Motor neuron (in vitro differentiated cells): ENCODE data around the gene DDX51. TPM values are rescaled to one million over a fixed set of nuclear protein-coding genes. Genes with fewer than 3 reads are reported as not detected.

Source experiments
- ATAC-seq, 8 experiments: fragments of 200-7000 bp; cut with Tn5 transposase; replicated peaks in 6 of 8; 2 replicates each; pipeline ENCODE4 v1.8.0; 2021; ENCODE audit warnings: mild to moderate bottlenecking in 8 of 8, moderate library complexity in 8 of 8
- H3K27ac ChIP-seq, 2 donors: fragments of 250-450 bp; sonication (Bioruptor Pico); 2 replicates each; pipeline ENCODE4 v1.9.0; 2021; ENCODE audit warnings: antibody characterized with exemption in 2 of 2, mild to moderate bottlenecking in 2 of 2, moderate library complexity in 1 of 2
- H3K4me1 ChIP-seq, 2 donors: fragments of 250-450 bp; sonication (Bioruptor Pico); replicated peaks in 1 of 2; 2 replicates each; pipeline ENCODE4 v1.6.1; 2021; ENCODE audit warnings: antibody characterized with exemption in 2 of 2, mild to moderate bottlenecking in 2 of 2, moderate library complexity in 1 of 2
- H3K4me3 ChIP-seq, 5 donors: fragments of 250-450 bp; sonication (Bioruptor Pico); 2 replicates each; pipeline ENCODE4 v1.9.0; 2021; ENCODE audit warnings: antibody characterized with exemption in 5 of 5, mild to moderate bottlenecking in 5 of 5, moderate library complexity in 4 of 5
- WGBS, 10 experiments: fragments of 450-650 bp; shearing (Covaris generic); methylation state at CpG; one replicate each; pipeline ENCODE4 v1.0.0; 2022; 5-methylcytosine and 5-hydroxymethylcytosine counted together
- in situ Hi-C, 9 experiments: fragments of 400-800 bp; cut with MboI; loops; one replicate each; pipeline ENCODE4 v1.15.0; 2021; ENCODE audit warnings: low sequenced_read_pairs in 9 of 9, low pct_unique_long_range_greater_than_20kb in 2 of 9; ENCODE audit not compliant: unreplicated experiment in 9 of 9
- total RNA-seq, 8 experiments: library from RNA; unstranded; fragments of 300-600 nt; gene quantifications; 2 replicates each; pipeline versions ENCODE4 v1.2.3 to v1.2.4, GENCODE V29; 2022

The DDX51 gene
- total RNA-seq, 8 experiments from 2014 or later: 4.5 to 27.4 (median 12.7) TPM

GRCh38 chr12:132161036-132161781 lies 17.1 kb upstream of the DDX51 start:
- 10 to 100% (median 63%) methylated on average over 1 to 6 of the region's 14 CpGs; no CpG with 5 or more reads in 2 of the 10 experiments for WGBS, 10 experiments
- Histone ChIP-seq H3K27ac (no peak overlapping the region), H3K4me3 (no peak overlapping the region), H3K4me1 (no peaks in the 10 kb centered on the region)
- ATAC-seq: no peak
- in situ Hi-C loops: loop anchor here in 2 of 9 experiments (10.0 to 25.0 kb wide), 3 partner anchors 244 to 451 kb away; partner anchors contain the start of genes LRCOL1 (in 1 of the 2) and P2RX2 (in 1 of the 2)

GRCh38 chr12:132160601-132161035 lies 16.5 kb upstream of the DDX51 start:
- no peak overlapping the region for H3K27ac ChIP-seq
- 26 to 100% (median 67%) methylated on average over 1 to 3 of the region's 15 CpGs; no CpG with 5 or more reads in 6 of the 10 experiments for WGBS, 10 experiments
- no peak overlapping the region for H3K4me3 ChIP-seq
- no peaks in the 10 kb centered on the region for H3K4me1 ChIP-seq
- in situ Hi-C loops: loop anchor here in 2 of 9 experiments (10.0 to 25.0 kb wide), 3 partner anchors 244 to 452 kb away; partner anchors contain the start of genes LRCOL1 (in 1 of the 2) and P2RX2 (in 1 of the 2)
- no peak for ATAC-seq

- WGBS, 10 experiments: 91 to 100% methylated on average over 1 to 12 of the region's 16 CpGs; no CpG with 5 or more reads in 8 of the 10 experiments
These were observed 15.9 kb upstream of the DDX51 start for GRCh38 chr12:132160016-132160415.

GRCh38 chr12:132159555-132160003 lies 15.5 kb upstream of the DDX51 start:
- Histone ChIP-seq H3K27ac (no peak overlapping the region), H3K4me1 (no peaks in the 10 kb centered on the region), H3K4me3 (no peak overlapping the region)
- no peak for ATAC-seq
- 53 to 100% (median 81%) methylated on average over 2 to 3 of the region's 14 CpGs; no CpG with 5 or more reads in 7 of the 10 experiments for WGBS, 10 experiments
- in situ Hi-C loops: loop anchor here in 2 of 9 experiments (10.0 to 25.0 kb wide), 3 partner anchors 245 to 453 kb away; partner anchors contain the start of genes LRCOL1 (in 1 of the 2) and P2RX2 (in 1 of the 2)

More at GRCh38 chr12:132160016-132160415, 15.9 kb upstream of the DDX51 start:
- no peak overlapping the region for H3K4me3 ChIP-seq
- in situ Hi-C loops: loop anchor here in 2 of 9 experiments (10.0 to 25.0 kb wide), 3 partner anchors 245 to 452 kb away; partner anchors contain the start of genes LRCOL1 (in 1 of the 2) and P2RX2 (in 1 of the 2)
- H3K4me1 ChIP-seq: no peaks in the 10 kb centered on the region
- ATAC-seq: no peak
- no peak overlapping the region for H3K27ac ChIP-seq

- in situ Hi-C loops: loop anchor here in 1 of 9 experiments (25.0 kb wide), 2 partner anchors 253 to 453 kb away; partner anchors contain the start of genes LRCOL1 and P2RX2
- ATAC-seq: no peak
- 56 to 90% (median 83%) methylated on average over 3 to 9 of the region's 37 CpGs; no CpG with 5 or more reads in 5 of the 10 experiments for WGBS, 10 experiments
- H3K4me1 ChIP-seq: peaks cover 0 to 3% of the 10 kb centered on the region in 2 donors
- H3K27ac ChIP-seq: no peak overlapping the region
- H3K4me3 ChIP-seq: no peak overlapping the region
These were observed 14.8 kb upstream of the DDX51 start for GRCh38 chr12:132158677-132159554.

- in situ Hi-C loops: loop anchor here in 1 of 9 experiments (25.0 kb wide), 2 partner anchors 254 to 454 kb away; partner anchors contain the start of genes LRCOL1 and P2RX2
- no peak overlapping the region for H3K27ac ChIP-seq
- H3K4me3 ChIP-seq: no peak overlapping the region
- no peak for ATAC-seq
- WGBS, 10 experiments: 100% methylated on average over 1 to 2 of the region's 5 CpGs; no CpG with 5 or more reads in 5 of the 10 experiments
- H3K4me1 ChIP-seq: peaks cover 0 to 3% of the 10 kb centered on the region in 2 donors
These were observed 13.8 kb upstream of the DDX51 start for GRCh38 chr12:132157733-132158409.

- in situ Hi-C loops: loop anchor here in 1 of 9 experiments (25.0 kb wide), 2 partner anchors 256 to 456 kb away; partner anchors contain the start of genes LRCOL1 and P2RX2
- WGBS, 10 experiments: 20 to 100% (median 88%) methylated on average over 1 to 5 of the region's 8 CpGs; no CpG with 5 or more reads in 1 of the 10 experiments
- Histone ChIP-seq H3K4me3 (no peak overlapping the region), H3K27ac (no peak overlapping the region), H3K4me1 (peaks cover 0 to 3% of the 10 kb centered on the region in 2 donors)
- ATAC-seq: no peak
These were observed 12.6 kb upstream of the DDX51 start for GRCh38 chr12:132156573-132157325.

GRCh38 chr12:132155771-132156572 lies 11.9 kb upstream of the DDX51 start:
- in situ Hi-C loops: loop anchor here in 1 of 9 experiments (25.0 kb wide), 2 partner anchors 256 to 456 kb away; partner anchors contain the start of genes LRCOL1 and P2RX2
- no peak for ATAC-seq
- WGBS, 10 experiments: 87 to 100% (median 100%) methylated on average over 1 to 5 of the region's 10 CpGs; no CpG with 5 or more reads in 3 of the 10 experiments
- H3K4me3 ChIP-seq: no peak overlapping the region
- H3K27ac ChIP-seq: no peak overlapping the region
- H3K4me1 ChIP-seq: peaks cover 0 to 3% of the 10 kb centered on the region in 2 donors

- 30 to 100% (median 93%) methylated on average over 1 to 14 of the region's 51 CpGs; no CpG with 5 or more reads in 3 of the 10 experiments for WGBS, 10 experiments
- in situ Hi-C loops: loop anchor here in 1 of 9 experiments (25.0 kb wide), 2 partner anchors 257 to 457 kb away; partner anchors contain the start of genes LRCOL1 and P2RX2
- Histone ChIP-seq H3K4me3 (no peak overlapping the region), H3K4me1 (peaks cover 0 to 3% of the 10 kb centered on the region in 2 donors), H3K27ac (no peak overlapping the region)
- ATAC-seq: no peak
These were observed 11.0 kb upstream of the DDX51 start for GRCh38 chr12:132154941-132155770.

GRCh38 chr12:132154341-132154761 lies 10.2 kb upstream of the DDX51 start:
- H3K4me3 ChIP-seq: no peak overlapping the region
- in situ Hi-C loops: loop anchor here in 1 of 9 experiments (25.0 kb wide), 2 partner anchors 258 to 458 kb away; partner anchors contain the start of genes LRCOL1 and P2RX2
- ATAC-seq: no peak
- WGBS, 10 experiments: 41 to 90% (median 59%) methylated on average over 2 to 7 of the region's 21 CpGs; no CpG with 5 or more reads in 6 of the 10 experiments
- H3K27ac ChIP-seq: no peak overlapping the region
- peaks cover 0 to 3% of the 10 kb centered on the region in 2 donors for H3K4me1 ChIP-seq
